Loucy (cell line): ENCODE results near the gene WBP1L.

ENCODE experiments used
- EZH2phosphoT487 ChIP-seq: fragments of 200-600 bp; IDR thresholded peaks from 2 replicates; pipeline ENCODE4 v1.6.1; 2018; ENCODE audit warnings: antibody characterized with exemption, mild to moderate bottlenecking, moderate library complexity, borderline replicate concordance
- TF ChIP-seq, protein P1 (sequence below): fragments of 200-600 bp; sonication (generic); conservative IDR thresholded peaks from 2 replicates; pipeline ENCODE4 v1.5.1; 2014; ENCODE audit warnings: mild to moderate bottlenecking, antibody characterized with exemption, low read length

DNA sequence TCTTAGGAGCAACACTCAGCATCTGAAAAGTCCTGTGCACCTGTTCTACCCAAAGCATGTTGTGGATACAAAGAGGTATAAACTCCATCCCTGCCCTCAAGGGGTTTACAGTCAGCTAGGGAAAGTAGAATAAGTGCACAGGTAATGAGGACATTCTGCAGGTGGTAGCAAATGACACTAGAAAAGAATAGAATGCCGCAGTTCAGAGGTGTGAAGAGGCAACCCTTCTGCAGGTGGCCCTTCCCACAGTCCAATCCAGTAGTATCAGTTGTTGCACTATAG lies 36.7 kb downstream of the WBP1L start:
- TF ChIP-seq, protein P1, sequence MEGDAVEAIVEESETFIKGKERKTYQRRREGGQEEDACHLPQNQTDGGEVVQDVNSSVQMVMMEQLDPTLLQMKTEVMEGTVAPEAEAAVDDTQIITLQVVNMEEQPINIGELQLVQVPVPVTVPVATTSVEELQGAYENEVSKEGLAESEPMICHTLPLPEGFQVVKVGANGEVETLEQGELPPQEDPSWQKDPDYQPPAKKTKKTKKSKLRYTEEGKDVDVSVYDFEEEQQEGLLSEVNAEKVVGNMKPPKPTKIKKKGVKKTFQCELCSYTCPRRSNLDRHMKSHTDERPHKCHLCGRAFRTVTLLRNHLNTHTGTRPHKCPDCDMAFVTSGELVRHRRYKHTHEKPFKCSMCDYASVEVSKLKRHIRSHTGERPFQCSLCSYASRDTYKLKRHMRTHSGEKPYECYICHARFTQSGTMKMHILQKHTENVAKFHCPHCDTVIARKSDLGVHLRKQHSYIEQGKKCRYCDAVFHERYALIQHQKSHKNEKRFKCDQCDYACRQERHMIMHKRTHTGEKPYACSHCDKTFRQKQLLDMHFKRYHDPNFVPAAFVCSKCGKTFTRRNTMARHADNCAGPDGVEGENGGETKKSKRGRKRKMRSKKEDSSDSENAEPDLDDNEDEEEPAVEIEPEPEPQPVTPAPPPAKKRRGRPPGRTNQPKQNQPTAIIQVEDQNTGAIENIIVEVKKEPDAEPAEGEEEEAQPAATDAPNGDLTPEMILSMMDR, result no peak
- no peak for TF ChIP-seq EZH2phosphoT487
